Lower leg skin (tissue), 4 donors: ENCODE results near the gene YAP1. TPM values are rescaled to one million over a fixed set of nuclear protein-coding genes. Genes with fewer than 3 reads are reported as not detected.
A peak's percentile ranks its signal among the peaks of the same experiment; 100 is the strongest.

Experiments used
- DNase-seq, 2 donors: peaks; one replicate each; pipeline ENCODE4 v3.0.0-alpha.2; 2019; ENCODE audit warnings: low spot score in 2 of 2
- H3K4me3 ChIP-seq: fragments of 200-600 bp; sonication (generic); 2 replicates; pipeline ENCODE4 v1.5.1; 2017; ENCODE audit warnings: mild to moderate bottlenecking, low read depth; ENCODE audit not compliant: poor library complexity, severe bottlenecking
- CTCF ChIP-seq, 3 donors: fragments of 450-650 bp; IDR thresholded peaks; one replicate each; pipeline ENCODE4 v1.5.1; 2016; ENCODE audit warnings: antibody characterized with exemption in 3 of 3, mild to moderate bottlenecking in 3 of 3, moderate library complexity in 2 of 3
- POLR2A ChIP-seq, 2 donors: fragments of 450-650 bp; IDR thresholded peaks; one replicate each; pipeline ENCODE4 v1.6.1; 2016 to 2017; ENCODE audit warnings: antibody characterized with exemption in 2 of 2, mild to moderate bottlenecking in 1 of 2, moderate library complexity in 1 of 2
- WGBS, 2 donors: methylation state at CpG; one replicate each; pipeline ENCODE4 v1.1.5; 2018; 5-methylcytosine and 5-hydroxymethylcytosine counted together
- intact Hi-C: fragments of 100-400 bp; cut with DNase I; formaldehyde crosslinking; loops from one replicate; pipeline ENCODE4 v1.15.0; 2023; ENCODE audit warnings: low total_unique reads
- total RNA-seq, 4 donors: library from RNA; depleted of rRNA; stranded (reverse); fragments of >200 nt; gene quantifications; one replicate each; pipeline ENCODE4 v1.1.0, GENCODE V29; 2016

The YAP1 gene
- total RNA-seq, 4 donors from 2014 or later, result 164 to 241 (median 211) TPM

- 18 to 24% methylated on average over 2 of the region's 2 CpGs for WGBS, 2 donors
- peak in 1 of 2 donors; percentile 69 for DNase-seq
- TF ChIP-seq POLR2A (IDR thresholded peaks at IDR 0.05) (no peak), CTCF (IDR thresholded peaks at IDR 0.05) (no peak)
- no peak overlapping the region for H3K4me3 ChIP-seq
- intact Hi-C loops, result no loop called here
Measured at GRCh38 chr11:102157219-102157618, 47.0 kb downstream of the YAP1 start.

- WGBS, 2 donors, result 33 to 44% methylated on average over 2 of the region's 2 CpGs
Measured at GRCh38 chr11:102158164-102158735, 48.0 kb downstream of the YAP1 start.

GRCh38 chr11:102163368-102163767 is 53.1 kb downstream of the YAP1 start:
- intact Hi-C loops, result no loop called here
- no peak for DNase-seq
- no peak overlapping the region for H3K4me3 ChIP-seq
- WGBS, 2 donors, result 96 to 99% methylated on average over 4 of the region's 4 CpGs
- TF ChIP-seq POLR2A (IDR thresholded peaks at IDR 0.05), result no peak
- TF ChIP-seq CTCF (IDR thresholded peaks at IDR 0.05), result no peak

More at GRCh38 chr11:102158164-102158735, 48.0 kb downstream of the YAP1 start:
- intact Hi-C loops, result no loop called here
- no peak for DNase-seq
- TF ChIP-seq POLR2A (IDR thresholded peaks at IDR 0.05) (no peak), CTCF (IDR thresholded peaks at IDR 0.05) (no peak)
- H3K4me3 ChIP-seq, result no peak overlapping the region

GRCh38 chr11:102166175-102167064 is 56.2 kb downstream of the YAP1 start:
- no peak for DNase-seq
- intact Hi-C loops, result no loop called here
- no peak overlapping the region for H3K4me3 ChIP-seq
- TF ChIP-seq POLR2A (IDR thresholded peaks at IDR 0.05) (no peak), CTCF (IDR thresholded peaks at IDR 0.05) (no peak)
- 53 to 57% methylated on average over 6 of the region's 6 CpGs for WGBS, 2 donors

GRCh38 chr11:102168481-102168880 is 58.2 kb downstream of the YAP1 start:
- WGBS, 2 donors, result 47 to 54% methylated on average over 1 of the region's 1 CpG
- TF ChIP-seq CTCF (IDR thresholded peaks at IDR 0.05) (no peak), POLR2A (IDR thresholded peaks at IDR 0.05) (no peak)
- no peak for DNase-seq
- intact Hi-C loops, result no loop called here
- no peak overlapping the region for H3K4me3 ChIP-seq
